ELR (cell line): ENCODE data around the gene P4HA3.
"Not testable (repeated sequence)": the region's sequence is repeated elsewhere in the genome, so short reads cannot be mapped to it uniquely, and the experiment has no call there.

Experiments used
- DNase-seq: peaks from one replicate; pipeline ENCODE4 v3.0.0-alpha.2; 2015; ENCODE audit warnings: low read depth

Gene P4HA3

GRCh38 chr11:74311352-74311926 is at the start of gene P4HA3:
Gene P4HA3 (minus strand): TSS chr11:74311640. CDS start chr11:74311611, 29 bp downstream.
- peak; percentile 30 for DNase-seq

- DNase-seq = no peak
Observed at GRCh38 chr11:74357449-74357848, 46.0 kb upstream of the P4HA3 start.

GRCh38 chr11:74355626-74356025 is 44.2 kb upstream of the P4HA3 start:
- DNase-seq = no peak

GRCh38 chr11:74354036-74354435 is 42.6 kb upstream of the P4HA3 start:
- DNase-seq = no peak

GRCh38 chr11:74347381-74347780 is 35.9 kb upstream of the P4HA3 start:
- no peak for DNase-seq

- no peak for DNase-seq
Observed at GRCh38 chr11:74345420-74345819, 34.0 kb upstream of the P4HA3 start.

- DNase-seq = no peak
Observed at GRCh38 chr11:74341921-74342320, 30.5 kb upstream of the P4HA3 start.

- DNase-seq = no peak
Observed at GRCh38 chr11:74339619-74340018, 28.2 kb upstream of the P4HA3 start.

GRCh38 chr11:74338963-74339362 is 27.5 kb upstream of the P4HA3 start:
- DNase-seq = no peak

GRCh38 chr11:74333193-74333592 is 21.8 kb upstream of the P4HA3 start:
- DNase-seq = no peak

GRCh38 chr11:74332291-74332690 is 20.9 kb upstream of the P4HA3 start:
- DNase-seq = no peak

- DNase-seq = not testable (repeated sequence)
Observed at GRCh38 chr11:74331000-74331399, 19.6 kb upstream of the P4HA3 start.

- peak; percentile 79 for DNase-seq
Observed at GRCh38 chr11:74330075-74330858, 18.8 kb upstream of the P4HA3 start.

GRCh38 chr11:74327076-74327475 is 15.6 kb upstream of the P4HA3 start:
- no peak for DNase-seq

GRCh38 chr11:74326665-74327064 is 15.2 kb upstream of the P4HA3 start:
- DNase-seq = no peak

- DNase-seq = no peak
Observed at GRCh38 chr11:74325649-74326645, 14.5 kb upstream of the P4HA3 start.

GRCh38 chr11:74322667-74323066 is 11.2 kb upstream of the P4HA3 start:
- no peak for DNase-seq

- DNase-seq = peak; percentile 20
Observed at GRCh38 chr11:74321487-74322188, 10.2 kb upstream of the P4HA3 start.

- DNase-seq = peak; percentile 30
Observed at GRCh38 chr11:74320538-74320937, 9.1 kb upstream of the P4HA3 start.

- peak; percentile 94 for DNase-seq
Observed at GRCh38 chr11:74319139-74319816, 7.8 kb upstream of the P4HA3 start.

- DNase-seq = peak; percentile 54
Observed at GRCh38 chr11:74318241-74318932, 6.9 kb upstream of the P4HA3 start.
